Measurements from ENCODE around the gene DIS3L2. TPM values are rescaled to one million over a fixed set of nuclear protein-coding genes. Genes with fewer than 3 reads are reported as not detected.

Gene DIS3L2
- total RNA-seq, 4 donors from 2014 or later = 52.8 to 74.9 (median 61.8) TPM

GRCh38 chr2:232374356-232374755, 412.8 kb downstream of the DIS3L2 start:
- H3K4me1 ChIP-seq = no peaks in the 10 kb centered on the region
- no peaks in the 10 kb centered on the region for H3K9me3 ChIP-seq
- no peak for DNase-seq (ENCODE audit: low spot score in 2 of 2)
- WGBS, 2 donors = 50 to 71% methylated on average over 1 of the region's 1 CpG
- no peak overlapping the region for H3K27ac ChIP-seq
- TF ChIP-seq POLR2A (IDR thresholded peaks at IDR 0.05) (no peak), EP300 (IDR thresholded peaks at IDR 0.05) (no peak)
- TF ChIP-seq, protein P1, sequence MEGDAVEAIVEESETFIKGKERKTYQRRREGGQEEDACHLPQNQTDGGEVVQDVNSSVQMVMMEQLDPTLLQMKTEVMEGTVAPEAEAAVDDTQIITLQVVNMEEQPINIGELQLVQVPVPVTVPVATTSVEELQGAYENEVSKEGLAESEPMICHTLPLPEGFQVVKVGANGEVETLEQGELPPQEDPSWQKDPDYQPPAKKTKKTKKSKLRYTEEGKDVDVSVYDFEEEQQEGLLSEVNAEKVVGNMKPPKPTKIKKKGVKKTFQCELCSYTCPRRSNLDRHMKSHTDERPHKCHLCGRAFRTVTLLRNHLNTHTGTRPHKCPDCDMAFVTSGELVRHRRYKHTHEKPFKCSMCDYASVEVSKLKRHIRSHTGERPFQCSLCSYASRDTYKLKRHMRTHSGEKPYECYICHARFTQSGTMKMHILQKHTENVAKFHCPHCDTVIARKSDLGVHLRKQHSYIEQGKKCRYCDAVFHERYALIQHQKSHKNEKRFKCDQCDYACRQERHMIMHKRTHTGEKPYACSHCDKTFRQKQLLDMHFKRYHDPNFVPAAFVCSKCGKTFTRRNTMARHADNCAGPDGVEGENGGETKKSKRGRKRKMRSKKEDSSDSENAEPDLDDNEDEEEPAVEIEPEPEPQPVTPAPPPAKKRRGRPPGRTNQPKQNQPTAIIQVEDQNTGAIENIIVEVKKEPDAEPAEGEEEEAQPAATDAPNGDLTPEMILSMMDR (IDR thresholded peaks at IDR 0.05) = no peak
- H3K4me3 ChIP-seq = no peak overlapping the region
- no peaks in the 10 kb centered on the region for H3K36me3 ChIP-seq
- no peaks in the 10 kb centered on the region for H3K27me3 ChIP-seq

- Histone ChIP-seq H3K4me1 (no peaks in the 10 kb centered on the region), H3K4me3 (no peak overlapping the region), H3K27me3 (peaks cover 0 to 6% of the 10 kb centered on the region in 2 donors), H3K9me3 (no peaks in the 10 kb centered on the region), H3K27ac (no peak overlapping the region), H3K36me3 (no peaks in the 10 kb centered on the region)
- no peak for DNase-seq (ENCODE audit: low spot score in 2 of 2)
- 66 to 68% methylated on average over 12 of the region's 12 CpGs for WGBS, 2 donors
- TF ChIP-seq, protein P1 (IDR thresholded peaks at IDR 0.05) = no peak
Observed at GRCh38 chr2:232375164-232375563, 413.7 kb downstream of the DIS3L2 start.

DNA sequence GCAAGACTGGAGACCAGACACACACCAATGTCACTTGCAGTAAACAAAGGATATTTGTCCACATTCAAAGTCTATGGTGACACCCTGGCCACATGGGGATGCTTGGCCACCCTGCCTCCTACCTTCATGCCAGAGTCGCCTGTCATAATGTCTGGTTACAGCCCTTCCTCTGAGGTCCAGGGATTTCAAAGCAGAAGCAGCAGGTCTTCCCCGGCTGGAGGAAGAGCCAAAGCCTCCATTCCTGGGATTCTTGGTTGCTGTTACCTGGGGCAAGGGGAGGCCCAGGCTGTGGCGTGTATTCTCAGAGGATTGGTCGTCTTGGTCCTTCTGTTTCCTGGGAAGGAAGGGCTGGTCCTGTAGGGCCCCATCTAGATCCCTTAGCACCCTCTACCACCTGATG, 414.7 kb downstream of the DIS3L2 start:
- H3K4me3 ChIP-seq = no peak overlapping the region
- no peak overlapping the region for H3K27ac ChIP-seq
- TF ChIP-seq EP300 (IDR thresholded peaks at IDR 0.05) (no peak), POLR2A (IDR thresholded peaks at IDR 0.05) (no peak)
- TF ChIP-seq, protein P1 (IDR thresholded peaks at IDR 0.05) = no peak
- DNase-seq (ENCODE audit: low spot score in 2 of 2) = no peak
- no peaks in the 10 kb centered on the region for H3K36me3 ChIP-seq
- H3K27me3 ChIP-seq = peaks cover 0 to 11% of the 10 kb centered on the region in 2 donors
- WGBS, 2 donors = 78 to 84% methylated on average over 3 to 4 of the region's 4 CpGs
- no peaks in the 10 kb centered on the region for H3K4me1 ChIP-seq
- no peaks in the 10 kb centered on the region for H3K9me3 ChIP-seq

DNA sequence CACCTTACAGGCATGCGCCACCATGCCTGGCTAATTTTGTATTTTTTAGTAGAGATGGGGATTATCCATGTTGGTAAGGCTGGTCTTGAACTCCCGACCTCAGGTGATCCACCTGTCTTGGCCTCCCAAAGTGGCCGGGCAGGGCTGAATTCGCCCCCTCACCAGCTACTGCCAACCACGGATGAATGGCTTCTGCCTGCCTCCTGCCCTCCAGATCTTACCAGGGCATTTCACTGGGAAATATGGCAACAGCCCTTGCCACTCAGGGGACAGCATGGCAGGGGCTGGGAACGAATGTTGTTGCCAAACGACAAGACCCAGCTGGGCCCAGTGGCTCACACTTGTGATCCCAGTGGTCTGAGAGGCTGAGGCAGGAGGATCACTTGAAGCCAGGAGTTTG, 415.2 kb downstream of the DIS3L2 start:
- peaks cover 0 to 16% of the 10 kb centered on the region in 2 donors for H3K27me3 ChIP-seq
- WGBS, 2 donors = 86 to 93% methylated on average over 7 of the region's 7 CpGs
- DNase-seq (ENCODE audit: low spot score in 2 of 2) = no peak

GRCh38 chr2:232377319-232377718, 415.8 kb downstream of the DIS3L2 start:
- 84 to 93% methylated on average over 7 of the region's 7 CpGs for WGBS, 2 donors
- TF ChIP-seq, protein P1 (IDR thresholded peaks at IDR 0.05) = no peak
- TF ChIP-seq POLR2A (IDR thresholded peaks at IDR 0.05) = no peak
- Histone ChIP-seq H3K4me3 (no peak overlapping the region), H3K27ac (no peak overlapping the region), H3K9me3 (no peaks in the 10 kb centered on the region), H3K27me3 (peaks cover 0 to 22% of the 10 kb centered on the region in 2 donors), H3K4me1 (no peaks in the 10 kb centered on the region), H3K36me3 (no peaks in the 10 kb centered on the region)
- DNase-seq (ENCODE audit: low spot score in 2 of 2) = no peak

More for the DNA sequence above, 415.2 kb downstream of the DIS3L2 start:
- H3K4me3 ChIP-seq = no peak overlapping the region
- H3K9me3 ChIP-seq = no peaks in the 10 kb centered on the region
- TF ChIP-seq EP300 (IDR thresholded peaks at IDR 0.05) (no peak), POLR2A (IDR thresholded peaks at IDR 0.05) (no peak)
- TF ChIP-seq, protein P1 (IDR thresholded peaks at IDR 0.05) = no peak
- no peak overlapping the region for H3K27ac ChIP-seq
- H3K4me1 ChIP-seq = no peaks in the 10 kb centered on the region
- no peaks in the 10 kb centered on the region for H3K36me3 ChIP-seq
